A549 (cell line): ENCODE results near the gene SENP8. TPM values are rescaled to one million over a fixed set of nuclear protein-coding genes. Genes with fewer than 3 reads are reported as not detected.
A peak's percentile ranks its signal among the peaks of the same experiment; 100 is the strongest.

Source experiments
- ATAC-seq, 2 experiments: fragments of 200-7000 bp in 1 of 2; fragments of >200 bp in 1 of 2; cut with Nextera tagmentation in 1 of 2; cut with Tn5 transposase in 1 of 2; 3 replicates each; pipeline versions ENCODE4 v1.8.0 to v1.9.1; 2018 to 2020; ENCODE audit warnings: mild to moderate bottlenecking in 1 of 2, moderate library complexity in 1 of 2
- CTCF ChIA-PET: fragments of 300-600 bp; sonication (Branson Sonifier 250); formaldehyde crosslinking; extraction: SDS; loops from one replicate; lab custom pipeline; 2021; ENCODE audit warnings: antibody characterized with exemption, inconsistent platforms; lab: Yijun Ruan, JAX
- POLR2A ChIA-PET: fragments of 350-600 bp; formaldehyde crosslinking; extraction: SDS; loops from one replicate; lab custom pipeline; 2021; ENCODE audit warnings: antibody characterized with exemption, inconsistent platforms; lab: Yijun Ruan, JAX
- DNase-seq, 2 experiments: peaks; one replicate each; pipeline versions ENCODE4 v3.0.0 to v3.0.0-alpha.2; 2011 to 2016; ENCODE audit warnings: low read depth in 1 of 2, low spot score in 1 of 2
- FAIRE-seq: peaks from 2 replicates; lab custom pipeline; 2011; peaks lifted over from hg19 to GRCh38; lab: Jason Lieb, UNC
- H3K27ac ChIP-seq, 2 experiments: fragments of >200 bp; sonication (Bioruptor Twin); formaldehyde crosslinking; 3 replicates each; pipeline ENCODE4 v1.5.1; 2016 to 2017
- H3K4me1 ChIP-seq: fragments of >200 bp; sonication (Bioruptor Twin); formaldehyde crosslinking; 3 replicates; pipeline ENCODE4 v1.6.1; 2016
- H3K4me2 ChIP-seq: fragments of >200 bp; sonication (Bioruptor Twin); formaldehyde crosslinking; 3 replicates; pipeline ENCODE4 v1.6.1; 2016
- H3K4me3 ChIP-seq: fragments of >200 bp; sonication (Bioruptor Twin); formaldehyde crosslinking; 3 replicates; pipeline ENCODE4 v1.5.1; 2016
- H3K9me3 ChIP-seq: fragments of >200 bp; sonication (Bioruptor Twin); formaldehyde crosslinking; 3 replicates; pipeline ENCODE4 v1.6.1; 2016
- BHLHE40 ChIP-seq: IDR thresholded peaks from 2 replicates; pipeline ENCODE4 v1.6.1; 2012; ENCODE audit warnings: low read depth, low read length, inconsistent platforms
- CHD2 ChIP-seq: fragments of 150-350 bp; IDR thresholded peaks from 2 replicates; pipeline ENCODE4 v1.6.1; 2014; ENCODE audit warnings: low read length; ENCODE audit not compliant: partially characterized antibody
- ELK1 ChIP-seq: fragments of 150-350 bp; IDR thresholded peaks from 2 replicates; pipeline ENCODE4 v1.6.1; 2014; ENCODE audit warnings: low read depth, mild to moderate bottlenecking, low read length
- FOXS1 ChIP-seq: fragments of 250-450 bp; sonication (Bioruptor Pico); IDR thresholded peaks from 2 replicates; pipeline ENCODE4 v1.5.0; 2020; ENCODE audit warnings: mild to moderate bottlenecking, moderate library complexity
- HDAC2 ChIP-seq: fragments of 200-600 bp; sonication (generic); IDR thresholded peaks from 2 replicates; pipeline ENCODE4 v1.6.1; 2016
- HMGXB4 ChIP-seq: fragments of 250-450 bp; sonication (Bioruptor Pico); IDR thresholded peaks from 2 replicates; pipeline ENCODE4 v1.5.0; 2021; ENCODE audit warnings: mild to moderate bottlenecking, moderate library complexity, borderline replicate concordance
- HOXB5 ChIP-seq: fragments of 250-450 bp; sonication (Bioruptor Pico); IDR thresholded peaks from 2 replicates; pipeline ENCODE4 v1.5.0; 2020; ENCODE audit warnings: mild to moderate bottlenecking, moderate library complexity
- MAZ ChIP-seq: fragments of 150-350 bp; IDR thresholded peaks from 2 replicates; pipeline ENCODE4 v1.6.1; 2014; ENCODE audit warnings: antibody characterized with exemption, low read depth, low read length, borderline replicate concordance
- NPAS2 ChIP-seq: fragments of 250-450 bp; sonication (Bioruptor Pico); IDR thresholded peaks from 2 replicates; pipeline ENCODE4 v1.8.0; 2022; ENCODE audit warnings: mild to moderate bottlenecking, moderate library complexity, borderline replicate concordance
- POLR2A ChIP-seq: IDR thresholded peaks from 2 replicates; pipeline ENCODE4 v1.6.1; 2012; ENCODE audit warnings: mild to moderate bottlenecking, low read length
- POLR2AphosphoS2 ChIP-seq: conservative IDR thresholded peaks from 2 replicates; pipeline ENCODE4 v1.6.1; 2012; ENCODE audit warnings: low read length, improper control_type of control experiment, inconsistent platforms
- RAD21 ChIP-seq, 2 experiments: fragments of >200 bp in 1 of 2; sonication (Bioruptor Twin) in 1 of 2; formaldehyde crosslinking in 1 of 2; IDR thresholded peaks in 1 of 2; conservative IDR thresholded peaks in 1 of 2; 2 replicates in 1 of 2; 3 replicates in 1 of 2; pipeline ENCODE4 v1.6.1; 2012 to 2018; ENCODE audit warnings: inconsistent platforms in 1 of 2
- RARB ChIP-seq: fragments of 250-450 bp; sonication (Bioruptor Pico); IDR thresholded peaks from 2 replicates; pipeline ENCODE4 v1.8.0; 2021; ENCODE audit warnings: mild to moderate bottlenecking, moderate library complexity
- RCOR1 ChIP-seq: fragments of 150-350 bp; IDR thresholded peaks from 2 replicates; pipeline ENCODE4 v1.6.1; 2014; ENCODE audit warnings: antibody characterized with exemption, low read length, low read depth
- RFX5 ChIP-seq: fragments of 450-650 bp; IDR thresholded peaks from 2 replicates; pipeline ENCODE4 v1.7.1; 2014; ENCODE audit warnings: antibody characterized with exemption, mild to moderate bottlenecking, moderate library complexity
- SMC3 ChIP-seq: fragments of >200 bp; sonication (Bioruptor Twin); formaldehyde crosslinking; IDR thresholded peaks from 3 replicates; pipeline ENCODE4 v1.6.1; 2018; ENCODE audit warnings: inconsistent platforms
- SREBF2 ChIP-seq: fragments of 450-650 bp; IDR thresholded peaks from 2 replicates; pipeline ENCODE4 v1.6.1; 2014; ENCODE audit warnings: mild to moderate bottlenecking, moderate library complexity
- TP53 ChIP-seq: fragments of 250-450 bp; sonication (Bioruptor Pico); IDR thresholded peaks from 2 replicates; pipeline ENCODE4 v1.5.0; 2021; ENCODE audit warnings: mild to moderate bottlenecking, moderate library complexity
- USF2 ChIP-seq: fragments of 450-650 bp; IDR thresholded peaks from 2 replicates; pipeline ENCODE4 v1.6.1; 2014; ENCODE audit warnings: antibody characterized with exemption
- ZFP36 ChIP-seq: fragments of 450-650 bp; IDR thresholded peaks from 2 replicates; pipeline ENCODE4 v1.6.1; 2014; ENCODE audit warnings: borderline replicate concordance; ENCODE audit not compliant: partially characterized antibody
- ZNF302 ChIP-seq: fragments of 250-450 bp; sonication (Bioruptor Pico); IDR thresholded peaks from 2 replicates; pipeline ENCODE4 v1.9.0; 2021; ENCODE audit warnings: inconsistent platforms, mild to moderate bottlenecking, moderate library complexity
- ZSCAN20 ChIP-seq: fragments of 250-450 bp; sonication (Bioruptor Pico); IDR thresholded peaks from 2 replicates; pipeline ENCODE4 v1.8.0; 2022; ENCODE audit warnings: mild to moderate bottlenecking, moderate library complexity
- WGBS: methylation state at CpG from one replicate; pipeline ENCODE4 v1.1.6; 2017; ENCODE audit errors: missing lambda C conversion rate; 5-methylcytosine and 5-hydroxymethylcytosine counted together
- polyA plus RNA-seq, 4 experiments: library from polyadenylated mRNA; depleted of rRNA in 3 of 4; stranded (reverse); fragments of >200 nt; fragmentation: RNase III in 1 of 4; extraction: RNeasy Plus Mini Kit Qiagen cat#74134 plus additional on column Dnase treatment in 1 of 4; gene quantifications; 2 replicates in 3 of 4; 3 replicates in 1 of 4; pipeline ENCODE4 v1.2.3, GENCODE V29; 2011 to 2017
- TF ChIP-seq, protein P1 (sequence below): IDR thresholded peaks from 2 replicates; pipeline ENCODE4 v1.6.1; 2012; ENCODE audit warnings: low read depth, borderline replicate concordance
- TF ChIP-seq, protein P2 (sequence below): fragments of 250-450 bp; sonication (Bioruptor Pico); IDR thresholded peaks from 2 replicates; pipeline ENCODE4 v1.5.0; 2020; ENCODE audit warnings: low read depth, mild to moderate bottlenecking, moderate library complexity

SENP8 gene
- polyA plus RNA-seq, 2 of the 4 experiments (the other 2 are of a cell fraction), result 1.2 to 3.7 TPM

GRCh38 chr15:72167445-72167844 is 49.2 kb downstream of the SENP8 start:
- ATAC-seq, result no peak
- POLR2A ChIA-PET, result no interaction called here

DNA sequence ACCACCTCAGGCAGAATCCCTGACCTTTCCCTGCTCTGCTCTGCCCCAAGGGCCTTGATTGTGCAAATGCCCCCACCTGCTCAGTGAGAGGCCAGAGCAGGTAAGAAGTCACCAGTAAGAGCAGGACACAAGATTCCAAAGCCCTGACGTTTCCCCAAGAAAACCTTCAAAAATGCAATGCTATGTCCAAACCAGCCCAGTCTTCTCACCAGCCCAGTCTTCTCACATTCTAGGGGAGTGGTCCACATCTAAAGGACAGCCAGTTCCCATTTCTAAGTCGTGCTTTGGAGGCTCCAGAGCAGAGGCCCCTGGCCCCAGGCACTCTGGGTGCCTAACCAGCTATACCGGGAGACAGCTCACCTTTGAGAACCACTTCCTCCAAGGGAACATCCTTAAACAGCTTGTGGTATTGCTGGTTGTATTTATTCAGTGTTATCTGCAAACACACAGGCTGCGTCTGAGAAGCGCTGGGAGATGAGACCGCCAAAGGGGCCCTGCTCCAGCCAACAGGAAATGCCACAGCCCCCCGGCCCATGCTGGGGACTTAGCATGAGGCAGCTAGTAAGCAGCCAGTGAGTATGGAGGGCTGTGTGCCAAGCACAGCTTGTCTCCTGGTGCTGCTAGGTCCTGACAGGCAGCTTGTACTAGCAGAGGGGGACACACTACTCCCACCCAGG is 50.1 kb downstream of the SENP8 start:
- 64% methylated on average over 7 of the region's 7 CpGs for WGBS
- ATAC-seq (peak in 1 of 2 experiments; percentile 40; a peak in 3 of 6 replicates), FAIRE-seq (no peak), DNase-seq (no peak)
- no peaks in the 10 kb centered on the region for H3K9me3 ChIP-seq
- CTCF ChIA-PET, result interaction anchor here (1.0 to 3.3 kb wide), 4 partner anchors 9 to 367 kb away, joined by 3 to 29 read pairs (median 4); no protein-coding TSS in a partner anchor
- H3K4me3 ChIP-seq, result no peak overlapping the region
- peaks cover 6% of the 10 kb centered on the region; the same call in 1 of the 3 replicates for H3K4me1 ChIP-seq
- H3K27ac ChIP-seq, result no peak overlapping the region
- H3K4me2 ChIP-seq, result no peak overlapping the region
- POLR2A ChIA-PET, result interaction anchor here (0.5 kb wide), 1 partner anchor 487 kb away, joined by 3 read pairs; no protein-coding TSS in a partner anchor
- no peak for TF ChIP-seq HOXB5
- no peak for TF ChIP-seq POLR2A
- no peak for TF ChIP-seq CHD2
- TF ChIP-seq MAZ, result no peak
- TF ChIP-seq FOXS1 (CRISPR knock-in tag), result no peak
- TF ChIP-seq ZNF302 (CRISPR knock-in tag), result no peak
- no peak for TF ChIP-seq RFX5
- no peak for TF ChIP-seq SMC3
- no peak for TF ChIP-seq BHLHE40
- TF ChIP-seq HDAC2, result no peak
- TF ChIP-seq RAD21 (conservative IDR thresholded peaks at IDR 0.05 in 1 of 2, IDR thresholded peaks at IDR 0.05 in 1 of 2), result no peak
- TF ChIP-seq, protein P1, sequence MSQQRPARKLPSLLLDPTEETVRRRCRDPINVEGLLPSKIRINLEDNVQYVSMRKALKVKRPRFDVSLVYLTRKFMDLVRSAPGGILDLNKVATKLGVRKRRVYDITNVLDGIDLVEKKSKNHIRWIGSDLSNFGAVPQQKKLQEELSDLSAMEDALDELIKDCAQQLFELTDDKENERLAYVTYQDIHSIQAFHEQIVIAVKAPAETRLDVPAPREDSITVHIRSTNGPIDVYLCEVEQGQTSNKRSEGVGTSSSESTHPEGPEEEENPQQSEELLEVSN, result no peak
- TF ChIP-seq HMGXB4 (CRISPR knock-in tag), result no peak
- no peak for TF ChIP-seq RCOR1
- TF ChIP-seq, protein P2, sequence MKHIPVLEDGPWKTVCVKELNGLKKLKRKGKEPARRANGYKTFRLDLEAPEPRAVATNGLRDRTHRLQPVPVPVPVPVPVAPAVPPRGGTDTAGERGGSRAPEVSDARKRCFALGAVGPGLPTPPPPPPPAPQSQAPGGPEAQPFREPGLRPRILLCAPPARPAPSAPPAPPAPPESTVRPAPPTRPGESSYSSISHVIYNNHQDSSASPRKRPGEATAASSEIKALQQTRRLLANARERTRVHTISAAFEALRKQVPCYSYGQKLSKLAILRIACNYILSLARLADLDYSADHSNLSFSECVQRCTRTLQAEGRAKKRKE, result no peak
- no peak for TF ChIP-seq NPAS2
- no peak for TF ChIP-seq ELK1
- TF ChIP-seq ZSCAN20 (CRISPR knock-in tag), result no peak
- no peak for TF ChIP-seq RARB (CRISPR knock-in tag)
- no peak for TF ChIP-seq USF2

More at GRCh38 chr15:72167445-72167844, 49.2 kb downstream of the SENP8 start:
- FAIRE-seq, result no peak
- Histone ChIP-seq H3K27ac (no peak overlapping the region), H3K4me3 (no peak overlapping the region), H3K4me2 (no peak overlapping the region), H3K4me1 (peaks cover 6% of the 10 kb centered on the region; the same call in 1 of the 3 replicates), H3K9me3 (no peaks in the 10 kb centered on the region)
- 71% methylated on average over 6 of the region's 6 CpGs for WGBS
- CTCF ChIA-PET, result interaction anchor here (0.6 to 4.3 kb wide), 3 partner anchors 11 to 119 kb away, joined by 3 to 44 read pairs (median 6); no protein-coding TSS in a partner anchor
- no peak for DNase-seq
- no peak for TF ChIP-seq CHD2
- no peak for TF ChIP-seq ZFP36
- TF ChIP-seq TP53, result no peak
- TF ChIP-seq ELK1, result no peak
- no peak for TF ChIP-seq POLR2AphosphoS2
- no peak for TF ChIP-seq SREBF2
